Mesothelial cell of epicardium (in vitro differentiated cells): Measurements from ENCODE around the gene SH3YL1. TPM values are rescaled to one million over a fixed set of nuclear protein-coding genes. Genes with fewer than 3 reads are reported as not detected.

Experiments
- DNase-seq, 2 experiments: peaks; one replicate each; pipeline ENCODE4 v3.0.0; 2021; ENCODE audit warnings: low spot score in 2 of 2; ENCODE audit not compliant: unreplicated experiment in 2 of 2
- H3K27ac Mint-ChIP-seq: 2 replicates; pipeline ENCODE4 v1.8.0; 2021; ENCODE audit warnings: mixed read lengths
- H3K27me3 Mint-ChIP-seq: 2 replicates; pipeline ENCODE4 v1.8.0; 2021; ENCODE audit warnings: low read depth, mixed read lengths
- H3K36me3 Mint-ChIP-seq: 2 replicates; pipeline ENCODE4 v1.8.0; 2021; ENCODE audit warnings: mixed read lengths
- H3K4me1 Mint-ChIP-seq: 2 replicates; pipeline ENCODE4 v1.8.0; 2021; ENCODE audit warnings: mixed read lengths
- H3K4me3 Mint-ChIP-seq: 2 replicates; pipeline ENCODE4 v1.8.0; 2021; ENCODE audit warnings: mild to moderate bottlenecking, moderate library complexity, mixed read lengths
- H3K9me3 Mint-ChIP-seq: 2 replicates; pipeline ENCODE4 v1.8.0; 2021; ENCODE audit warnings: mixed read lengths
- total RNA-seq: library from RNA; stranded (reverse); gene quantifications from 3 replicates; pipeline ENCODE4 v1.2.1, GENCODE V29; 2021
- TF ChIP-seq, protein P1 (sequence below): fragments of 200-600 bp; sonication (generic); IDR thresholded peaks from one replicate; pipeline ENCODE4 v1.5.0; 2021; ENCODE audit warnings: antibody characterized with exemption; ENCODE audit not compliant: unreplicated experiment

Gene SH3YL1
- total RNA-seq, 1 donor from 2014 or later = 85.8 TPM

DNA sequence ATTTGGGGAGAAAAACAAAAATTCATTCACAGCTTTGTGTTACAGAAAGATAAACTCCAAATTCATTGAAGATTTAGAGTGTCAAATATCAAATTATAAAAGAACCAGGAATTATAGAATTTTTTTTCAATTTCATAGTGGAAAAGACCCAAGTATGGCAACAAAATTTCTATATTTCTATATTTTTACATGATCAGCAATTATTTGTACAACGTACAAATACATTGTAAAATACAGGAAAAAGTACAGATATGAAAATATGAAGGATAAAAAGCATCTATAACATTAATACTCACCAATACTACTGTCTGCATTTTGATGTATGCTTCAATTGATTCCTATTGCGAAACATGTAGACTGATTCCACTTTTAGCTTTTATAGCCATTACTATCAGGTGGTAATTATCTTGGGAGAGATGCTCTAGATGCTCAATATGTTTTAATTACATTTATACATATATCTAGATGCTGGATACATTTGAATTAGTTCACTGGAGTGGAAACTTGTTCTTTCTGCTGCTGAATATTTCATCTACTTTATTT is 4.0 kb downstream of the SH3YL1 start:
- no peaks in the 10 kb centered on the region for H3K27me3 Mint-ChIP-seq
- H3K27ac Mint-ChIP-seq = no peak overlapping the region
- TF ChIP-seq, protein P1, sequence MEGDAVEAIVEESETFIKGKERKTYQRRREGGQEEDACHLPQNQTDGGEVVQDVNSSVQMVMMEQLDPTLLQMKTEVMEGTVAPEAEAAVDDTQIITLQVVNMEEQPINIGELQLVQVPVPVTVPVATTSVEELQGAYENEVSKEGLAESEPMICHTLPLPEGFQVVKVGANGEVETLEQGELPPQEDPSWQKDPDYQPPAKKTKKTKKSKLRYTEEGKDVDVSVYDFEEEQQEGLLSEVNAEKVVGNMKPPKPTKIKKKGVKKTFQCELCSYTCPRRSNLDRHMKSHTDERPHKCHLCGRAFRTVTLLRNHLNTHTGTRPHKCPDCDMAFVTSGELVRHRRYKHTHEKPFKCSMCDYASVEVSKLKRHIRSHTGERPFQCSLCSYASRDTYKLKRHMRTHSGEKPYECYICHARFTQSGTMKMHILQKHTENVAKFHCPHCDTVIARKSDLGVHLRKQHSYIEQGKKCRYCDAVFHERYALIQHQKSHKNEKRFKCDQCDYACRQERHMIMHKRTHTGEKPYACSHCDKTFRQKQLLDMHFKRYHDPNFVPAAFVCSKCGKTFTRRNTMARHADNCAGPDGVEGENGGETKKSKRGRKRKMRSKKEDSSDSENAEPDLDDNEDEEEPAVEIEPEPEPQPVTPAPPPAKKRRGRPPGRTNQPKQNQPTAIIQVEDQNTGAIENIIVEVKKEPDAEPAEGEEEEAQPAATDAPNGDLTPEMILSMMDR = no peak
- peaks cover 20% of the 10 kb centered on the region for H3K9me3 Mint-ChIP-seq
- peaks cover 25% of the 10 kb centered on the region for H3K4me1 Mint-ChIP-seq
- DNase-seq = no peak
- peaks cover 24% of the 10 kb centered on the region for H3K36me3 Mint-ChIP-seq
- H3K4me3 Mint-ChIP-seq = no peak overlapping the region

DNA sequence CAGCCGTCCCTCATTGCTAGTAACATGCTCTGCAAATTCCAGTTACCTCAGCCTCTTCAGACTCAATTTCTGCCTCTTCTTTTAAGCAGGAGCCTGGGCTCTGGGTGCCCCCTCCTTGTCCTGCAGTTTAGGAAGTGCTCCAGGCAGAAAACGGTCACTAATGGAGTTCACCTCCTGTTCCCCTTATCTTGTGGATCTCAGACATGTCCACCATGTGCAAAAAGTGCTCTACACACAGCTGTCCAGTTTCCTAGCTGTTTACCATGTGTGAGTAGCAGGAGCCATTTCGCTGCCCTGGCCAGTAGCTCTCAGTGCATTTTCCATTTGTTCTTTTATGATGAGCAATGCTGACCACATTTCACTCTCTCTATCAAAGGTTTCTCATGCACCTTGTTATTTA is 4.9 kb downstream of the SH3YL1 start:
- H3K27me3 Mint-ChIP-seq = no peaks in the 10 kb centered on the region
- peaks cover 33% of the 10 kb centered on the region for H3K4me1 Mint-ChIP-seq
- TF ChIP-seq, protein P1 = no peak
- no peak overlapping the region for H3K27ac Mint-ChIP-seq
- DNase-seq = no peak
- no peak overlapping the region for H3K4me3 Mint-ChIP-seq
- peaks cover 20% of the 10 kb centered on the region for H3K9me3 Mint-ChIP-seq
- H3K36me3 Mint-ChIP-seq = peaks cover 24% of the 10 kb centered on the region

DNA sequence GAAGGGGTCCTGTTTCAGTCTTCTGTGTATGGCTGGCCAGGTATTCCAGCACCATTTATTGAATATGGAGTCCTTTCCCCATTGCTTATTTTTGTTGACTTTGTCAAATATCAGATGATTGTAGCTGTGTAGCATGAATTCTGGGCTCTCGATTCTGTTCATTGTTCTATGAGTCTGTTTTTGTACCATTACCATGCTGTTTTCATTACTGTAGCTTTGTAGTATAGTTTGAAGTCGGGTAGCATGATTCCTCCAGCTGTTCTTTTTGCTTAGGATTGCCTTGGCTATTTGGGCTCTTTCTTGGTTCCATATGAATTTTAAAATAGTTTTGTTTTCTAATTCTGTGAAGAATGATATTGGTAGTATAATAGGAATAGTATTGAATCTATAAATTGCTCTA is 6.0 kb downstream of the SH3YL1 start:
- TF ChIP-seq, protein P1 = no peak
- no peak overlapping the region for H3K27ac Mint-ChIP-seq
- H3K4me1 Mint-ChIP-seq = peaks cover 28% of the 10 kb centered on the region
- no peaks in the 10 kb centered on the region for H3K27me3 Mint-ChIP-seq
- DNase-seq = no peak
- peaks cover 24% of the 10 kb centered on the region for H3K36me3 Mint-ChIP-seq
- no peak overlapping the region for H3K4me3 Mint-ChIP-seq
- H3K9me3 Mint-ChIP-seq = peaks cover 20% of the 10 kb centered on the region

DNA sequence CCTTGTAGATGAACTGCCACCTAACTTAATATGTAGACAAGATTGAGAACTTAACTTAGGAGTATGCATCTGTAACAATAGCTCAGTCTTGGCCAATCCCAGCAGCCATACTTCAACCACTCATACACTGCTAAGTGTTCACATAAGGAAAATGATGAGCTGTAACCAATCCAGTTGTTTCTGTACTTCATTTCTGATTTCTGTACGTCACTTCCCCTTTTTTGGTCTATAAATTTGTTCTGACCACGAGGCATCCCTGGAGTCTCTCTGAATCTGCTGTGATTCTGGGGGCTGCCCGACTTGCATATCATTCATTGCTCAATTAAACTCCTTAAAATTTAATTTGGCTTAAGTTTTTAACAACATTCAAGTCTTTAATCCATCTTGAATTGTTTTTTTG is 6.4 kb downstream of the SH3YL1 start:
- TF ChIP-seq, protein P1 = no peak
- peaks cover 26% of the 10 kb centered on the region for H3K4me1 Mint-ChIP-seq
- H3K27me3 Mint-ChIP-seq = no peaks in the 10 kb centered on the region
- H3K9me3 Mint-ChIP-seq = peaks cover 20% of the 10 kb centered on the region
- H3K4me3 Mint-ChIP-seq = no peak overlapping the region
- DNase-seq = no peak
- peaks cover 24% of the 10 kb centered on the region for H3K36me3 Mint-ChIP-seq
- no peak overlapping the region for H3K27ac Mint-ChIP-seq

DNA sequence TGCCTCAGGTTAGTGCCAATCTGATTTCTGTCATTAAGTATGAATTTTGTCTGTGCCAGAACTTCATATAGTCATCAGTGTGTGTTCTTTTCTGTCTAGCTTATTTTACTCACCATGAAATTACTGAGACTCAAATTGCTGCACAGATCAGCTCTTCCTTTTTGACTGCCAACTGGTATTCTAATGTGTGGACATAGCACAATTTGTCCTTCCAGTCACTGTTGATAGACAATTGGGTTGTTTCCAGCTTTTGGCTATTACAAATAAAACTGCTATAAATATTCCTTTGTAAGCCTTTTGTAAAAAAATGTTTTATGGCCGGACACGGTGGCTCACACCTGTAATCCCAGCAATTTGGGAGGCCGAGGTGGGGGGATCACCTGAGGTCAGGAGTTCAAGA is 7.7 kb downstream of the SH3YL1 start:
- H3K4me3 Mint-ChIP-seq = no peak overlapping the region
- peaks cover 20% of the 10 kb centered on the region for H3K9me3 Mint-ChIP-seq
- H3K27ac Mint-ChIP-seq = no peak overlapping the region
- no peaks in the 10 kb centered on the region for H3K27me3 Mint-ChIP-seq
- TF ChIP-seq, protein P1 = no peak
- no peak for DNase-seq
- peaks cover 31% of the 10 kb centered on the region for H3K4me1 Mint-ChIP-seq
- peaks cover 24% of the 10 kb centered on the region for H3K36me3 Mint-ChIP-seq

DNA sequence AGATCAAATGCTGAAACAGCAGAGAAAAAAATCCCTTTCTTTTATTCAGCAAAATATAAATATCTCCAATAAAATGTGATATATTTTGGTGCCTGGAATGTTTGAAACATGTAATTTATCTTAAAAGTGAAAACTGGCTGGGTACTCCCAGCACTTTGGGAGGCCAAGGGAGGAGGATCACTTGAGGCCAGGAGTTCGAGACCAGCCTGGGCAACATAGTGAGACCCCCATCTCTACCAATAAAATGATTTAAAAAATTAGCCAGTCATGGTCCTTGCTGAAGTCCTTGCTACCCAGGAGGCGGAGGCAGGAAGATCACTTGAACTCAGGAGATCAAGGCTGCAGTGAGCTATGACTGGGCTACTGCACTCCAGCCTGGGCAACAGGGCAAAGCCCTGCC is 8.6 kb downstream of the SH3YL1 start:
- H3K4me1 Mint-ChIP-seq = peaks cover 25% of the 10 kb centered on the region
- H3K9me3 Mint-ChIP-seq = peaks cover 20% of the 10 kb centered on the region
- TF ChIP-seq, protein P1 = no peak
- H3K27ac Mint-ChIP-seq = no peak overlapping the region
- no peak overlapping the region for H3K4me3 Mint-ChIP-seq
- no peak for DNase-seq
- H3K27me3 Mint-ChIP-seq = no peaks in the 10 kb centered on the region
- H3K36me3 Mint-ChIP-seq = peaks cover 22% of the 10 kb centered on the region
